DMS53 (cell line): Measurements from ENCODE around the gene CMTR1.
"Not testable (repeated sequence)": the region's sequence is repeated elsewhere in the genome, so short reads cannot be mapped to it uniquely, and the experiment has no call there.

ENCODE experiments used
- DNase-seq: peaks from one replicate; lab custom pipeline; 2025; lab: John Stamatoyannopoulos, UW

The CMTR1 gene

GRCh38 chr6:37433657-37434271 is 743 bp downstream of the CMTR1 start:
- DNase-seq: peak; percentile 59

GRCh38 chr6:37435373-37435772 is 2.4 kb downstream of the CMTR1 start:
- no peak for DNase-seq

GRCh38 chr6:37435816-37436215 is 2.8 kb downstream of the CMTR1 start:
- DNase-seq: no peak

GRCh38 chr6:37438930-37439329 is 5.9 kb downstream of the CMTR1 start:
- no peak for DNase-seq

GRCh38 chr6:37441651-37442050 is 8.6 kb downstream of the CMTR1 start:
- DNase-seq: no peak

- no peak for DNase-seq
Measured at GRCh38 chr6:37442416-37443215, 9.6 kb downstream of the CMTR1 start.

- not testable (repeated sequence) for DNase-seq
Measured at GRCh38 chr6:37443216-37443542, 10.2 kb downstream of the CMTR1 start.

- no peak for DNase-seq
Measured at GRCh38 chr6:37449984-37450383, 17.0 kb downstream of the CMTR1 start.

- no peak for DNase-seq
Measured at GRCh38 chr6:37451441-37452193, 18.6 kb downstream of the CMTR1 start.

- DNase-seq: no peak
Measured at GRCh38 chr6:37452522-37452921, 19.5 kb downstream of the CMTR1 start.

GRCh38 chr6:37454420-37455140 is 21.6 kb downstream of the CMTR1 start:
- DNase-seq: no peak

GRCh38 chr6:37456126-37456525 is 23.1 kb downstream of the CMTR1 start:
- no peak for DNase-seq

GRCh38 chr6:37456816-37457560 is 24.0 kb downstream of the CMTR1 start:
- DNase-seq: no peak

- DNase-seq: no peak
Measured at GRCh38 chr6:37459981-37460800, 27.2 kb downstream of the CMTR1 start.

- DNase-seq: no peak
Measured at GRCh38 chr6:37460805-37461204, 27.8 kb downstream of the CMTR1 start.

- DNase-seq: no peak
Measured at GRCh38 chr6:37463110-37463509, 30.1 kb downstream of the CMTR1 start.

- DNase-seq: no peak
Measured at GRCh38 chr6:37467718-37468117, 34.7 kb downstream of the CMTR1 start.

GRCh38 chr6:37473364-37474095 is 40.5 kb downstream of the CMTR1 start:
- no peak for DNase-seq

GRCh38 chr6:37474316-37474715 is 41.3 kb downstream of the CMTR1 start:
- DNase-seq: no peak

GRCh38 chr6:37477191-37477590 is 44.2 kb downstream of the CMTR1 start:
- no peak for DNase-seq
